B cell (primary cell): ENCODE measurements around the gene NAT14.

Experiments
- EZH2 ChIP-seq: IDR thresholded peaks from 2 replicates; pipeline ENCODE4 v1.6.1; 2012; ENCODE audit warnings: borderline replicate concordance, low read depth, mild to moderate bottlenecking, moderate library complexity, low read length; ENCODE audit not compliant: insufficient read depth, poor library complexity, severe bottlenecking
- TF ChIP-seq, protein P1 (sequence below): fragments of 200-600 bp; IDR thresholded peaks from one replicate; pipeline ENCODE4 v1.8.0; 2022; ENCODE audit warnings: antibody characterized with exemption, mild to moderate bottlenecking

DNA sequence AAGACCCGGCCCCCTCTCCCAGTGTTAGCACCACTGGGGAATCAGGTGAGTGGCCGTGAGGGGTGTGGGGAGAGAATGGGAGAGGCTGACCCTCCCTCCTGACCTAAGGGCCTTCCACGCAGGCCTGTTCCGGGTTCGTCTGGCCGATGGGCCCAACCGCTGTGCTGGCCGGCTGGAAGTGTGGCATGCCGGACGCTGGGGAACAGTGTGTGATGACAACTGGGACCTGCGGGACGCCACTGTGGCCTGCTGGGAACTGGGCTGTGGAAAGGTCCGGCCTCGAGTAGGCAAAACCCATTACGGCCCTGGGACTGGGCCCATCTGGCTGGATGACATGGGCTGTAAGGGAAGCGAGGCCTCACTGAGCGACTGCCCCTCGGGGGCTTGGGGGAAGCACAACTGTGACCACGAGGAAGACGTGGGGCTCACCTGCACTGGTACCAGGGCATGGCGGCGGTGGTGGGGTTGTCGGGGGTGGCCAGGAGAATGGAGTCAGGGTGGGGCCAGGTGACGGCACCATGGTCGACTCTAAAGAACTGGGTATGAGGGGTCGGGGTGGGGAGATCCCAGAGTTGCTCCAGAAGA is 15.5 kb downstream of the NAT14 start:
- TF ChIP-seq, protein P1, sequence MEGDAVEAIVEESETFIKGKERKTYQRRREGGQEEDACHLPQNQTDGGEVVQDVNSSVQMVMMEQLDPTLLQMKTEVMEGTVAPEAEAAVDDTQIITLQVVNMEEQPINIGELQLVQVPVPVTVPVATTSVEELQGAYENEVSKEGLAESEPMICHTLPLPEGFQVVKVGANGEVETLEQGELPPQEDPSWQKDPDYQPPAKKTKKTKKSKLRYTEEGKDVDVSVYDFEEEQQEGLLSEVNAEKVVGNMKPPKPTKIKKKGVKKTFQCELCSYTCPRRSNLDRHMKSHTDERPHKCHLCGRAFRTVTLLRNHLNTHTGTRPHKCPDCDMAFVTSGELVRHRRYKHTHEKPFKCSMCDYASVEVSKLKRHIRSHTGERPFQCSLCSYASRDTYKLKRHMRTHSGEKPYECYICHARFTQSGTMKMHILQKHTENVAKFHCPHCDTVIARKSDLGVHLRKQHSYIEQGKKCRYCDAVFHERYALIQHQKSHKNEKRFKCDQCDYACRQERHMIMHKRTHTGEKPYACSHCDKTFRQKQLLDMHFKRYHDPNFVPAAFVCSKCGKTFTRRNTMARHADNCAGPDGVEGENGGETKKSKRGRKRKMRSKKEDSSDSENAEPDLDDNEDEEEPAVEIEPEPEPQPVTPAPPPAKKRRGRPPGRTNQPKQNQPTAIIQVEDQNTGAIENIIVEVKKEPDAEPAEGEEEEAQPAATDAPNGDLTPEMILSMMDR: no peak
- no peak for TF ChIP-seq EZH2
